GM21515 (cell line): Measurements from ENCODE around the gene PPP2R2B.

Experiments
- ATAC-seq: cut with Tn5 transposase; IDR thresholded peaks from one replicate; pipeline ENCODE4 v1.9.1; 2021; ENCODE audit not compliant: unreplicated experiment

Gene PPP2R2B

DNA sequence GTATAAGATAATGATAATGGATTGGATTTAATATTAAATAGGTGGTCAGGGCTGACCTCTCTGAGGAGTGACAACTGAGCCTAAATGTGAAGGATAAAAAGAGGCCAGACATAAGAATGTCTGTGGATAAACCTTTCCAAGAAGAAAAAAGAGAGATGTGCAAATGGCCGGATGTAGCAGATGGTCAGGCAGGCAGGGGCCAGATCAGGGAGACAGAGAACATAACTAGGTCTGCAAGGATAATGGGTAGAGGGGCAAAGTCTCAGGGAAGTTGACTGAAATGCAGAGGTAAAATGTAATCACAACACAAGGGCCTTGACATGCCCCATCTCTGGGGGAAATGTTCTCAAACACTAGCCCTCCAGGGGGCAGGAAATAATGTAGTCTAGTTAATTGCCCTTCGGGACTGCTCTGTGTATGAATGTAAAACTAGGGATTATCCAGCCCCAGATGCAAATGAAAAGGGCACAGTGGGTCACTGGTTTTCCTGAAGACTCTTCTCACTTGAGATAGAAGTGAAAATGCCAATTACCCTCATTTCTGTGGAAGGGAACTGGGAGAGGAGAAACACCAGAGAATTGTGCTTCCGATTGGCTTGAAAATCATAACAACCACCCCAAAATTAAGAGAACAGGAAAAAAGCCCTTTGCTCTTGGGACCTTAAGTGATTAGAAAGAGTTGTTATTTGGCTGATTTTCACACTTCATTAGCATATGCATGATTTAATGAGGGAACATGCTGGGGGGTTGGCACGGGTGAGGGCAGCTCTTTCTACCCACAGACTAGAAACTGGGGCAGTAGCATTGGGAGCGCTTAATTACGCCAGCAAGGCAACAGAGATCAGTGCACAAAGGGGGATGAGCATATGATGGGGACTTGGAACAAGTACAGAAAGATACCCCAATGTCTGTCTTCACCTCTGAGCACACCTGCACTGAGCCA lies 88.6 kb downstream of the PPP2R2B start:
- no peak for ATAC-seq

GRCh38 chr5:146788898-146789297 lies 89.7 kb downstream of the PPP2R2B start:
- no peak for ATAC-seq

DNA sequence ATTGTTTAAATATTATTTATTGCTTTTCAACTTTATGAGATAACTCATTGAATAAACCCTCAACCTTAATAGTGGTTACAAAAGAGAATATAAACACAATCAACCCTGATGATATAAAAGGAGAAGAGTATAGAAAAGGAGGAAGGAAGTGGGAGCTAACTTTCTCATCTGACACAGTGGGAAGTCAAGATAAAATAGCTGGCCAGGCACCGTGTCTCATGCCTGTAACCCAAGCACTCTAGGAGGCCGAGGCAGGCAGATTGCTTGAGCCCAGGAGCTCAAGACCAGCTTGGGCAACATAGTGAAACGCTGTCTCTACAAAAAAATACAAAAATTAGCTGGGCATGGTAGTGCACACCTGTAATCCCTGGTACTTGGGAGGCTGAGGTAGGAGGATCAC lies 93.5 kb downstream of the PPP2R2B start:
- ATAC-seq, result no peak

DNA sequence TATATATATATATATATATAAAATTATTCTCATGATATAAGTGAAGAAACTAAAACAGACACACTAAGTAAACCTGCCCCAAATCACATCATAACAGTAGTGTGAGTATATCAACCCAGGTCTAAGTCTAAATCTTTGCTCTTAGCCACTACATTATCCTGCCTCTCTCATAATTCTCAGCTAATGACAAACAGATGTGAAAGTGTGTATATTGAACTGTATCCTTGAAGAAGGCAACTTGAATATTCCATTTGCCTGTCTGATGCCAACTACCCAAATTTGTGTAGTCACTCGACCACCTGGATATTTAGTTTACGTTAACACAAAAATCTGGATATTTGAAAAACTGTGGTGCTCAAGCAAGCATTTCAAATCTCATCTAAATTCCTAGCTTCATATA lies 97.4 kb downstream of the PPP2R2B start:
- no peak for ATAC-seq

DNA sequence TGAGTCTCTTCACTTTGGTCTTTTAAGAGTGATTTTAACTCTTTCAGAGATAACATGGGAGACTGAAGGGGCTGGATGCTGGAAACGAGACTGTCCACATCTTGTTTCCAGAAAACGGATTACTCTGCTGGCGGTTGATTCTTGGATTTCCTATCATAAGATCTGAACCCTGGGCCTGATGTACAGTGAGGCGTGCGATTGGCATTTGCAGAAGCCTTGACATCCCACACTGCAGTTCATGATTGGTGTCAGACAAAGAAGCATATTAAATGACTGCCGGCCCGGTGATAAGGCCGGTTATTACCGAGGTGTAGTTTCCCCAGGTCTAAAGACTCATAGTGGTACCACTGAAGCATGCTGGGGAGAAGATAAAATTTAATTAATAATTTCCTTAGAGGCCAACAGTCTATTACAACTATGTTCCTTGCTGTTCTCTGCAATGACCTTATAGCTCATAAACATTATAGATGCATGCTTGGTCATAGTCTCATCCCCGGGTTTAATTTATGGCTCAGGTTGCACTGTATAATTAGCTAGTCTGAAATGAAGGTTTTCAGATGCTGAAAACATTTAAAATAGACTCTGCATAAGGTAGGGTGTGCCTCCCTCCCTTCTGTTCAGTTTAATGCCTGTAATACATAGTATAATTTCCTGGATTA lies 99.2 kb downstream of the PPP2R2B start:
- ATAC-seq, result no peak

DNA sequence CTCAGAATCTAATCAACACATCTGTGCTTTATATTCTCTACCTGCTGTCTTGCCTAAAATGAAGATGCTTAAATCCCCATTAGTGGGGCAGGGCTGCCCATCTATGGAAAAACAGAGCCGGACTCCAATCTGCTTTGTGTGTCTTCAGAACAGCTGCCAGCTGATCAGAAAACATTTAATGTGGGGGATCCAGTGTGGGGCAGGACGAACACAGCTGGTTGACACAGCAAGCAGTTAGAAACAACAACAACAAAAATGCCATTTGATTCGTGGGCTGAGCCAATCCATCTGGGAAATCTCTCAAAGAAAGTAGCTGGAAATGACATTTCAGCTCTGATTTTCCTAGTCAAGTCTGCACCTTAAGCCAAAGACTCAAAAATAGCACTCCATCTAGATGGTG lies 99.8 kb downstream of the PPP2R2B start:
- no peak for ATAC-seq

DNA sequence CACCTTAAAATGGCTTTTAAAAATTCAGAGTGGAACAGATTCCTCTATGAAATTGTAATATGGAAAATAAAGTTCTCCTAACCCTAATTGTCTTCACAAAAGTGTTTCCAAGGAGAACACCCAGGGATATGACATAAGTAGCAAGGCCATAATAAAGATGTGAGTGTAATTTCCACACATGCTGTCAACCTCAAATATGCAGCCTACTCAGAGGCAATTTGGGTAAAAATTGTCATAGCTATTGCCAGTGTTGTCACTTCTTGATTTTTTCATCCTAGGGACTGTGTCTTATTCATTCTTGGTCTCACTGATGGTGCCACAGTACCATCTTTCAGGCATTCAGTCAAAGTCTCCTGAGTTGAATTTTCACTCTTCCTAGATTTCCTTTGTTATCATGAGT lies 100.3 kb downstream of the PPP2R2B start:
- no peak for ATAC-seq

- ATAC-seq, result no peak
Measured at GRCh38 chr5:146772881-146773466, 105.6 kb downstream of the PPP2R2B start.

- ATAC-seq, result no peak
Measured at GRCh38 chr5:146770980-146771379, 107.6 kb downstream of the PPP2R2B start.

- no peak for ATAC-seq
Measured at GRCh38 chr5:146770546-146770945, 108.0 kb downstream of the PPP2R2B start.

GRCh38 chr5:146767534-146767933 lies 111.0 kb downstream of the PPP2R2B start:
- no peak for ATAC-seq

DNA sequence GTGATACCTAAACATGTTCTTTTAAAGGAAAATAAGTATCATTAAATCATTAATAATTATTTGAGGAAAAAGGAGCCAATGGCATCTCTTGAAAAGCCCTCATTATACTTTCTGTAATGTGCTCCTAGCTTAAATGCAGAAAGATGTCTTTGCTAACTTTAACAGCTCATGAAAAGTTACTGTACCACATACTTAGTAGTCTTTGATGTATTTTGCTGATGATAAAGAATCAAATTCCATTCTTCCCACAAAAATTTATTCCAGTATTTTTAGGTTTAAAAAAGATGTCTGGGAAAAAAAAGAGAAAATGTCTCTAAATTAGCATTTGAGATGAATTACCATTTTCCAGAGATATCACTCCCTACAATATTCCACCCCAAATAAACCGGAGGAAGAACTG lies 112.5 kb downstream of the PPP2R2B start:
- ATAC-seq, result no peak

- ATAC-seq, result no peak
Measured at GRCh38 chr5:146765089-146765832, 113.3 kb downstream of the PPP2R2B start.

GRCh38 chr5:146762830-146763229 lies 115.7 kb downstream of the PPP2R2B start:
- ATAC-seq, result no peak

DNA sequence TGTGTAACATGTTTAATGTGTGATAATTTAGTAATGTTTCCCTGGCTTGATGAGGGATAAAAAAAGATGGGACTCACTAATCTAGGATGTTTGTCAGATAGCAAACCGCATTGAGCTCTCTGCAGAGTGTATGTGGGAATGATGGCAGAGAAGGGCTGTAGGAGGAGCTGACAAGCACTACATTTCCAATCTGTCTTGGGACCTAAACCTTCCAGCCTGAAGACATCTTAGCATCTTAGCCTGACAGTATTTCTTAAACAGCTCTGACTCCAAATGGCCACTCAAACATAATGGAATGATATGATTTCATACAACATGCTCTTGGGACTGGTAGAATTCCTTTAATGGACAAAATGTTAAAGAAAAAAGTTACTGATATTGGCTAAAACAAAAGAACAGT lies 116.7 kb downstream of the PPP2R2B start:
- no peak for ATAC-seq

GRCh38 chr5:146758938-146759337 lies 119.6 kb downstream of the PPP2R2B start:
- ATAC-seq, result no peak

DNA sequence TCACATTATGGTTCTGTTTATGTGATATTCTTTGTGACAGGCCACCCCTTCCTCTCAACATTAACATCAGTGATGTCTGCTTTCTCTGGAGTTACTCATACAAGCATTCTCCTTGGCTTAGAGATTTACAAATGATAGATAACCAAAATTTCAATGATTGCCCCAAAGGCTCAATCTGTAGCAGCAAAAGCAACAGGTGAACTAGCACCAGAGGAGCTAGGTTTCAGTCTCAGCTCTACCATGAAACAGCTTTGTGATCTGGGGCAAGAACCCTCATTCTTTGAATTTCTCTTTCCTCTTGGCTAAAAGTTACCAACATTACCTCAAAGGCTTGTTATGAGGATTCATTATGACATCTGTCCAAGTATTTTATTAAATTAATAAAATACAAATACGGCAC lies 120.5 kb downstream of the PPP2R2B start:
- no peak for ATAC-seq

GRCh38 chr5:146756546-146756945 lies 122.0 kb downstream of the PPP2R2B start:
- ATAC-seq, result no peak

- no peak for ATAC-seq
Measured at GRCh38 chr5:146755793-146756192, 122.8 kb downstream of the PPP2R2B start.

DNA sequence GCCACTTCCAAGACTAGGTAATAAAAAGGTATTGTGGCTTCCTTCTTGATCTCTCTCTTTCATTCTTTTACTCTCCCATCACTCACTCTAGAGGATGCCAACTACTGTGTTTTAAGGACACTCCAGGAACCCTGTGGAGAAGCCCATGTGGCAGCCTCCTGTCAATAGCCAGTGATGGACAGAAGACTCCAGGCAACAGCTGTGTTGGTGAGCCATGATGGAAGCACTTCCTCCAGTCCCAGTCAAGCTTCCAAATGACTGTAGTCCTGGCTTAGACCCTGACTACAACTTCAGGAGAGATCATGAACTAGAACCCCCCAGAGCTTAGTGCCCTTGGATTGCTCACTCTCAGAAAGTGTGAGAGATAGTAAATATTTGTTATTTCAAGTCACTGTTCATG lies 123.9 kb downstream of the PPP2R2B start:
- ATAC-seq, result no peak

DNA sequence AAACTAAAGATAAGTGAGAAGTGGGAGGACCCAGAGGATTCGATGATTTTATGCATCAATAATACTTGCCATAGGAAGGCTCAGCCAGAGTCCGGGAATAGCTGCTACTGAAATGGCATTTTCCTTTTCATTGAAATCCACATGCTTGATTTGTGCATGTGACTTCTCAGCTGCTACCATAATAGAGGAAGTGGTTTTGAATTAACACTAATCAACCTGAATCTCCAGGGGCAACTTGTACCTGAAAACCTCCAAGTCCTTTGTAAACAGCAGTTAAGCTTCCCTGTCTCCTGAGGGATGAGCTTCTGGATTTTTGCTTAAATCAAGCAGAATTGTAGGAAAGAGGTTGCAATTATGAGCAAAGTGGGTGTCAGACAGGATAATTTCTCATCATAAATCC lies 124.9 kb downstream of the PPP2R2B start:
- no peak for ATAC-seq
